Epithelial cell of esophagus (primary cell): ENCODE measurements around the gene GAB1.

Experiments
- DNase-seq: peaks from one replicate; pipeline ENCODE4 v3.0.0; 2010; ENCODE audit warnings: low read depth
- H3K4me3 ChIP-seq: 2 replicates; pipeline ENCODE4 v1.5.1; 2011; ENCODE audit warnings: mild to moderate bottlenecking, low read length, control low read depth
- CTCF ChIP-seq: IDR thresholded peaks from 2 replicates; pipeline ENCODE4 v1.5.1; 2011; ENCODE audit warnings: low read depth, mild to moderate bottlenecking, low read length, control low read depth, inconsistent platforms; ENCODE audit not compliant: insufficient read depth; ENCODE audit errors: missing control alignments

Gene GAB1

GRCh38 chr4:143311924-143312323 is 24.8 kb upstream of the GAB1 start:
- no peak for TF ChIP-seq CTCF
- no peak for DNase-seq

GRCh38 chr4:143313521-143313920 is 23.2 kb upstream of the GAB1 start:
- H3K4me3 ChIP-seq, result no peak overlapping the region
- no peak for DNase-seq
- no peak for TF ChIP-seq CTCF

More at GRCh38 chr4:143311924-143312323, 24.8 kb upstream of the GAB1 start:
- H3K4me3 ChIP-seq, result no peak overlapping the region

GRCh38 chr4:143313996-143314395 is 22.7 kb upstream of the GAB1 start:
- TF ChIP-seq CTCF, result no peak
- DNase-seq, result no peak
- no peak overlapping the region for H3K4me3 ChIP-seq

GRCh38 chr4:143320113-143320512 is 16.6 kb upstream of the GAB1 start:
- no peak for TF ChIP-seq CTCF
- H3K4me3 ChIP-seq, result no peak overlapping the region
- no peak for DNase-seq

DNA sequence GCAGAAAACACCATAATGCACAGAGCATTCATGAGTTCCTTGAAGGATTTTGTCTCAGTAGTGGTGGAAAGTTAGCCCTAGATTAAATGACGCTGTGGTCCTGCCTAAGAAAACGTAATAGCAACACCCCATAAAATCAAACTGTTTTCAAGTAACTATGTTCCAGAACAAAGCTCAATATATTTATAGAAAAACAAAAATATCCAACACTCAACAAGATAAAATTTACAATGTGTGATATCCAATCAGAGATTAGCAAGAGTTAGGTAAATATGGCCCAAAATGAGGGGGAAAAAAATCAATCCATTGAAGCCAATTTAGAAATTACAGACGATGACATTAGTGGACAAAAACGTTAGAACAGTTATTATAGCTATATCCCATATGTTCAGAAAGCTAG is 9.9 kb upstream of the GAB1 start:
- TF ChIP-seq CTCF, result no peak
- no peak overlapping the region for H3K4me3 ChIP-seq
- no peak for DNase-seq

DNA sequence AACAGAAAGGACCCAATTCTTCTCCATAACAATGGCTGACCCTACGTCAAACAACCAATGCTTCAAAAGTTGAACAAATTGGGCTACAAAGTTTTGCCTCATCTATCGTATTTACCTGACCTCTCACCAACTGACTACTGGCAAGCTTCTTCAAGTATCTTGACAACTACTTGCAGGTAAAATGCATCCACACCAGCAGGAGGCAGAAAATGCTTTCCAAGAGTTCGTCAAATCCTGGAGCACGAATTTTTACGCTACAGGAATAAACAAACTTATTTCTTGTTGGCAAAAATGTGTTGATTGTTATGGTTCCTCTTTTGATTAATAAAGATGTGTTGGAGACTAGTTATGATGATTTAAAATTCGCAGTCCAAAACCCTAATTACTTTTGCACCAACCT is 6.7 kb upstream of the GAB1 start:
- DNase-seq, result no peak
- H3K4me3 ChIP-seq, result no peak overlapping the region
- TF ChIP-seq CTCF, result no peak

DNA sequence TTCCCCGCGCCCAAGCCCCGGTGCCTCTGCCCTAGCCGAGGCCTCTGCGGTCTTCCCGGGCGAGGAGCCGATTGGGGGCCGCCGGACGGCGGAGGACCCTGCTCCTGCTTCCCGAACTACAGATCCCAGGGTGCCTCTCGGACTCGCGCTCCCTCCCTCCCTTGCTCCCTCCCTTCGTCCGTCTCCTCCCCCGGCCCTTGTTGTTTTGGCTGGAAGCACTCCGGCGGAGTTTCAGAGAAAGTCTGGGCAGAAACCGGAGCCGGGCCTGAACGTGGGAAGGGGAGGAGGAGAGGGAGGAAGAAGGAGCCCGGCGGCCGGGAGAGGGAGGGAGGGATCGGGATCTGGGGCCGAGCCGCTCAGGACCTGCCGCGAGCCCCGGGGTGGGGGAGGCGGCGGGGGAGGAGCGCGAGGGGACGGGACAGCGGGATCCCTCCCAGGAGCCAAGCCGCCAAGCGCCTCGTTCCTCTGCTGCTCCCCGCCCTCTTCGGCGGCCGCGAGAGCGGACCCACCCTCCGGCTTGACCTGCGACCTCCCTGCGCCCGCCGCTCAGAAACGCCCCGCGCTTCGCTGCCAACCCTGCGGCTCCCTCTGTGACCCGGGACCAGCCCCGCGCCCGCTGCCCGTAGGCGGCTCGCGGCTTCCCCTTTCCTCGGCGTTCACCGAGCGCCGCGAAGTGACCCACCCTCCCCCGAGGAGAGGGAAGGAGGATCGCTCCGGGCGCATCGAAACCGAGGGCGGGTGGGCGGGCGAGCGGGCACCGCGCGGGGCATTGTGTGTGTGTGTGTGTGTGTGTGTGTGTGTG is 496 bp upstream of the GAB1 start:
- peak; percentile 86 for DNase-seq
- TF ChIP-seq CTCF, result no peak
- H3K4me3 ChIP-seq, result peak overlapping the region; percentile 71
